ENCODE results near the gene ZNF605. TPM values are rescaled to one million over a fixed set of nuclear protein-coding genes. Genes with fewer than 3 reads are reported as not detected.
"Not testable (repeated sequence)": the region's sequence is repeated elsewhere in the genome, so short reads cannot be mapped to it uniquely, and the experiment has no call there.

ZNF605 gene
- 10 to 100 TPM in 3 of 5 experiments, 1 to 10 TPM in 2; 5.4 to 17.8 (median 11.8) TPM for total RNA-seq
- 1 to 10 TPM in 1 of 2 donors, under 1 TPM in 1; 0.98 to 1.6 TPM for polyA plus RNA-seq
- 14.7 reads per million, percentile 44 among the genes with 10 or more reads in this experiment for total RNA-seq

GRCh38 chr12:132956011-132956788 lies at the start of gene ZNF605:
Gene ZNF605, minus strand, starts transcription at chr12:132956306. Its CDS starts 10,671 bp downstream, at chr12:132945635.
- peaks cover 6 to 7% of the 10 kb centered on the region in 2 donors for H3K4me1 ChIP-seq (ENCODE audit: control insufficient read depth in 2 of 2, insufficient read depth in 2 of 2, low read length in 2 of 2)
- H3K9me3 Mint-ChIP-seq = peaks cover 0 to 27% (median 8%) of the 10 kb centered on the region in 11 donors
- no peaks in the 10 kb centered on the region for H3K27me3 Mint-ChIP-seq
- H3K36me3 ChIP-seq (ENCODE audit: control insufficient read depth in 2 of 3, insufficient read depth in 3 of 3, low read length in 3 of 3) = peaks cover 0 to 4% (median 0%) of the 10 kb centered on the region in 3 experiments
- H3K4me3 ChIP-seq (ENCODE audit: low read length) = peak within 1 kb of the TSS; percentile 100
- ChIA-PET POLR2A (interaction anchor here (0.7 to 2.4 kb wide), 4 partner anchors 31 to 871 kb away, joined by 3 to 13 read pairs (median 6); partner anchors contain the start of gene ZNF26), CTCF (interaction anchor here (0.5 kb wide), 1 partner anchor 247 kb away, joined by 3 read pairs; no protein-coding TSS in a partner anchor)
- peaks cover 4 to 35% (median 19%) of the 10 kb centered on the region in 5 donors for H3K36me3 Mint-ChIP-seq
- H3K27ac Mint-ChIP-seq = peak within 1 kb of the TSS; percentile 83 to 96 (median 91)
- peak within 1 kb of the TSS; percentile 90 to 97 (median 95) for H3K4me3 Mint-ChIP-seq
- H3K27ac ChIP-seq (ENCODE audit: low read depth, low read length) = peak within 1 kb of the TSS; percentile 85
- H3K4me1 Mint-ChIP-seq = peaks cover 19 to 53% (median 37%) of the 10 kb centered on the region in 7 donors
- intact Hi-C loops (cut with micrococcal nuclease) = loop anchor here (1.0 to 5.0 kb wide), 10 partner anchors 30 to 244 kb away; partner anchors contain the start of genes CHFR (in 2 of the 2), ZNF140 (in 2 of the 2), ZNF26 (in 2 of the 2) and ZNF84 (in 2 of the 2)
- no peaks in the 10 kb centered on the region for H3K27me3 ChIP-seq (ENCODE audit: control insufficient read depth in 2 of 2, insufficient read depth in 2 of 2, low read length in 2 of 2)
- H3K9me3 ChIP-seq (ENCODE audit: control insufficient read depth in 2 of 3, low read length in 3 of 3) = peaks cover 0 to 11% (median 1%) of the 10 kb centered on the region in 3 experiments
- peak; percentile 96 for ATAC-seq
- peak; percentile 72 to 89 (median 80) for DNase-seq

GRCh38 chr12:132998741-132999140 lies 42.6 kb upstream of the ZNF605 start:
- Histone ChIP-seq H3K4me1 (ENCODE audit: control insufficient read depth in 2 of 2, insufficient read depth in 2 of 2, low read length in 2 of 2) (no peaks in the 10 kb centered on the region), H3K4me3 (ENCODE audit: low read length) (peak overlapping the region; percentile 9), H3K36me3 (ENCODE audit: control insufficient read depth in 2 of 3, insufficient read depth in 3 of 3, low read length in 3 of 3) (peaks cover 0 to 62% (median 17%) of the 10 kb centered on the region in 3 experiments), H3K27ac (ENCODE audit: low read depth, low read length) (no peak overlapping the region), H3K9me3 (ENCODE audit: control insufficient read depth in 2 of 3, low read length in 3 of 3) (peaks cover 0 to 91% (median 45%) of the 10 kb centered on the region in 3 experiments), H3K27me3 (ENCODE audit: control insufficient read depth in 2 of 2, insufficient read depth in 2 of 2, low read length in 2 of 2) (no peaks in the 10 kb centered on the region)
- ChIA-PET POLR2A (no interaction called here), CTCF (no interaction called here)
- DNase-seq = no peak
- Mint-ChIP-seq H3K36me3 (peaks cover 26 to 78% (median 73%) of the 10 kb centered on the region in 5 donors), H3K27ac (no peak overlapping the region), H3K4me3 (no peak overlapping the region), H3K4me1 (peaks cover 0 to 18% (median 8%) of the 10 kb centered on the region in 7 donors), H3K9me3 (peaks cover 7 to 97% (median 76%) of the 10 kb centered on the region in 11 donors), H3K27me3 (no peaks in the 10 kb centered on the region)
- intact Hi-C loops (cut with micrococcal nuclease) = no loop called here
- no peak for ATAC-seq

GRCh38 chr12:132986885-132987225 lies 30.7 kb upstream of the ZNF605 start:
- Histone ChIP-seq H3K4me1 (ENCODE audit: control insufficient read depth in 2 of 2, insufficient read depth in 2 of 2, low read length in 2 of 2) (peaks cover 11 to 12% of the 10 kb centered on the region in 2 donors), H3K4me3 (ENCODE audit: low read length) (peak overlapping the region; percentile 96), H3K27ac (ENCODE audit: low read depth, low read length) (peak overlapping the region; percentile 87), H3K36me3 (ENCODE audit: control insufficient read depth in 2 of 3, insufficient read depth in 3 of 3, low read length in 3 of 3) (peaks cover 0 to 30% (median 0%) of the 10 kb centered on the region in 3 experiments), H3K27me3 (ENCODE audit: control insufficient read depth in 2 of 2, insufficient read depth in 2 of 2, low read length in 2 of 2) (no peaks in the 10 kb centered on the region), H3K9me3 (ENCODE audit: control insufficient read depth in 2 of 3, low read length in 3 of 3) (peaks cover 0 to 15% (median 0%) of the 10 kb centered on the region in 3 experiments)
- DNase-seq (no peak), ATAC-seq (no peak)
- H3K27me3 Mint-ChIP-seq = peaks cover 0 to 7% (median 4%) of the 10 kb centered on the region in 5 donors
- H3K4me3 Mint-ChIP-seq = peak overlapping the region; percentile 84 to 98 (median 94)
- POLR2A ChIA-PET = interaction anchor here (0.7 to 3.8 kb wide), 13 partner anchors 10 to 205 kb away, joined by 3 to 21 read pairs (median 8); partner anchors contain the start of genes GOLGA3, ZNF10, ZNF268 and ZNF605
- CTCF ChIA-PET = interaction anchor here (0.6 to 1.4 kb wide), 2 partner anchors 59 to 372 kb away, joined by 3 to 4 read pairs; no protein-coding TSS in a partner anchor
- H3K9me3 Mint-ChIP-seq = peaks cover 0 to 62% (median 34%) of the 10 kb centered on the region in 11 donors
- peaks cover 23 to 42% (median 39%) of the 10 kb centered on the region in 7 donors for H3K4me1 Mint-ChIP-seq
- intact Hi-C loops (cut with micrococcal nuclease) = loop anchor here (1.0 to 2.0 kb wide), 10 partner anchors 31 to 300 kb away; partner anchors contain the start of genes CHFR (in 2 of the 2), ZNF10 (in 2 of the 2), ZNF140 (in 2 of the 2) and ZNF268 (in 2 of the 2)
- H3K27ac Mint-ChIP-seq = peak overlapping the region; percentile 84 to 98 (median 96)
- H3K36me3 Mint-ChIP-seq = peaks cover 22 to 57% (median 42%) of the 10 kb centered on the region in 5 donors

GRCh38 chr12:132986001-132986884 lies 30.1 kb upstream of the ZNF605 start, which contains the start of gene ZNF26:
Gene ZNF26, plus strand, starts transcription at chr12:132986367. Its CDS starts 474 bp downstream, at chr12:132986841.
- peak within 1 kb of the TSS; percentile 87 for H3K27ac ChIP-seq (ENCODE audit: low read depth, low read length)
- H3K4me1 ChIP-seq (ENCODE audit: control insufficient read depth in 2 of 2, insufficient read depth in 2 of 2, low read length in 2 of 2) = peaks cover 11 to 12% of the 10 kb centered on the region in 2 donors
- POLR2A ChIA-PET = interaction anchor here (0.9 to 3.8 kb wide), 15 partner anchors 10 to 206 kb away, joined by 3 to 21 read pairs (median 7); partner anchors contain the start of genes CHFR, GOLGA3, ZNF10 and ZNF268
- H3K27me3 ChIP-seq (ENCODE audit: control insufficient read depth in 2 of 2, insufficient read depth in 2 of 2, low read length in 2 of 2) = no peaks in the 10 kb centered on the region
- intact Hi-C loops (cut with micrococcal nuclease) = loop anchor here (1.0 to 2.0 kb wide), 10 partner anchors 30 to 299 kb away; partner anchors contain the start of genes CHFR (in 2 of the 2), ZNF10 (in 2 of the 2), ZNF140 (in 2 of the 2) and ZNF268 (in 2 of the 2)
- peaks cover 22 to 51% (median 38%) of the 10 kb centered on the region in 5 donors for H3K36me3 Mint-ChIP-seq
- H3K27ac Mint-ChIP-seq = peak within 1 kb of the TSS; percentile 90 to 98 (median 97)
- CTCF ChIA-PET = interaction anchor here (0.6 to 1.4 kb wide), 2 partner anchors 59 to 372 kb away, joined by 3 to 4 read pairs; no protein-coding TSS in a partner anchor
- peaks cover 0 to 28% (median 0%) of the 10 kb centered on the region in 3 experiments for H3K36me3 ChIP-seq (ENCODE audit: control insufficient read depth in 2 of 3, insufficient read depth in 3 of 3, low read length in 3 of 3)
- H3K4me1 Mint-ChIP-seq = peaks cover 23 to 42% (median 39%) of the 10 kb centered on the region in 7 donors
- DNase-seq = peak; percentile 66 to 90 (median 86)
- peaks cover 0 to 62% (median 30%) of the 10 kb centered on the region in 11 donors for H3K9me3 Mint-ChIP-seq
- peaks cover 0 to 13% (median 0%) of the 10 kb centered on the region in 3 experiments for H3K9me3 ChIP-seq (ENCODE audit: control insufficient read depth in 2 of 3, low read length in 3 of 3)
- ATAC-seq = peak; percentile 99
- H3K4me3 ChIP-seq (ENCODE audit: low read length) = peak within 1 kb of the TSS; percentile 96
- H3K27me3 Mint-ChIP-seq = peaks cover 0 to 10% (median 4%) of the 10 kb centered on the region in 5 donors
- H3K4me3 Mint-ChIP-seq = peak within 1 kb of the TSS; percentile 84 to 98 (median 94)

- intact Hi-C loops (cut with micrococcal nuclease); H3K4me3 ChIP-seq (ENCODE audit: low read length); H3K27me3 ChIP-seq (ENCODE audit: control insufficient read depth in 2 of 2, insufficient read depth in 2 of 2, low read length in 2 of 2); POLR2A ChIA-PET; H3K4me1 Mint-ChIP-seq; H3K27ac Mint-ChIP-seq; CTCF ChIA-PET; H3K36me3 ChIP-seq (ENCODE audit: control insufficient read depth in 2 of 3, insufficient read depth in 3 of 3, low read length in 3 of 3); H3K4me3 Mint-ChIP-seq; H3K27ac ChIP-seq (ENCODE audit: low read depth, low read length); DNase-seq; H3K4me1 ChIP-seq (ENCODE audit: control insufficient read depth in 2 of 2, insufficient read depth in 2 of 2, low read length in 2 of 2); H3K9me3 ChIP-seq (ENCODE audit: control insufficient read depth in 2 of 3, low read length in 3 of 3); ATAC-seq: not testable (repeated sequence)
- peaks cover 3 to 92% (median 35%) of the 10 kb centered on the region in 11 donors for H3K9me3 Mint-ChIP-seq
- H3K36me3 Mint-ChIP-seq = peaks cover 3 to 44% (median 15%) of the 10 kb centered on the region in 5 donors
- H3K27me3 Mint-ChIP-seq = peaks cover 0 to 55% (median 32%) of the 10 kb centered on the region in 5 donors
Measured at GRCh38 chr12:132976870-132977269, 20.8 kb upstream of the ZNF605 start.
